PC-9 (cell line): Measurements from ENCODE around the gene HES7.

Experiments used
- CTCF ChIP-seq: fragments of 200-600 bp; sonication (generic); conservative IDR thresholded peaks from 2 replicates; pipeline ENCODE4 v1.6.1; 2017; ENCODE audit warnings: mixed run types, antibody characterized with exemption, mild to moderate bottlenecking, moderate library complexity
- EZH2 ChIP-seq: fragments of 200-600 bp; sonication (generic); IDR thresholded peaks from 2 replicates; pipeline ENCODE4 v1.8.0; 2017; ENCODE audit warnings: antibody characterized with exemption, low read depth

- TF ChIP-seq CTCF (no peak), EZH2 (no peak)
Measured at GRCh38 chr17:8095361-8095760, 28.5 kb downstream of the HES7 start.
